HepG2 (cell line): ENCODE results near the gene SIMC1. TPM values are rescaled to one million over a fixed set of nuclear protein-coding genes. Genes with fewer than 3 reads are reported as not detected.

Source experiments
- AGO1 ChIP-seq: fragments of 200-400 bp; formaldehyde crosslinking; IDR thresholded peaks from 2 replicates; pipeline ENCODE4 v1.6.1; 2017; ENCODE audit warnings: mild to moderate bottlenecking, low read depth, low read length, moderate library complexity; ENCODE audit not compliant: poor library complexity, severe bottlenecking
- ASH2L ChIP-seq: fragments of 300-600, 200-600 bp; sonication (generic); IDR thresholded peaks from 2 replicates; pipeline ENCODE4 v1.7.0; 2017; ENCODE audit warnings: low read depth, mild to moderate bottlenecking, moderate library complexity, mixed read lengths, low read length; ENCODE audit not compliant: insufficient read length
- DMAP1 ChIP-seq: IDR thresholded peaks from 2 replicates; pipeline ENCODE4 v1.6.1; 2016
- IKZF4 ChIP-seq: sonication (generic); formaldehyde crosslinking; IDR thresholded peaks from 2 replicates; pipeline ENCODE4 v1.5.1; 2020; ENCODE audit warnings: borderline replicate concordance, mild to moderate bottlenecking, low read depth, missing genetic modification reagents; ENCODE audit errors: not compliant biosample characterization
- NFYB ChIP-seq: sonication (generic); formaldehyde crosslinking; IDR thresholded peaks from 2 replicates; pipeline ENCODE4 v1.4.0; 2020; ENCODE audit warnings: missing genetic modification reagents
- PATZ1 ChIP-seq: sonication (generic); formaldehyde crosslinking; IDR thresholded peaks from 2 replicates; pipeline ENCODE4 v1.4.0; 2020; ENCODE audit warnings: missing genetic modification reagents
- PHF20 ChIP-seq: sonication (generic); formaldehyde crosslinking; IDR thresholded peaks from 2 replicates; pipeline ENCODE4 v1.5.0; 2020; ENCODE audit warnings: mild to moderate bottlenecking, missing genetic modification reagents
- PHF8 ChIP-seq: sonication (generic); formaldehyde crosslinking; IDR thresholded peaks from 2 replicates; pipeline ENCODE4 v1.5.0; 2020; ENCODE audit warnings: missing genetic modification reagents
- SRSF1 ChIP-seq: fragments of 200-400 bp; formaldehyde crosslinking; optimal IDR thresholded peaks from 2 replicates; pipeline ENCODE3; 2017; ENCODE audit warnings: mild to moderate bottlenecking, low read depth, low read length, moderate library complexity
- STAT5B ChIP-seq: sonication (generic); formaldehyde crosslinking; IDR thresholded peaks from 2 replicates; pipeline ENCODE4 v1.4.0; 2020; ENCODE audit warnings: missing genetic modification reagents
- TAF1 ChIP-seq: sonication (generic); formaldehyde crosslinking; IDR thresholded peaks from 2 replicates; pipeline ENCODE4 v1.4.0; 2020; ENCODE audit warnings: missing genetic modification reagents
- TOE1 ChIP-seq: sonication (generic); formaldehyde crosslinking; IDR thresholded peaks from 2 replicates; pipeline ENCODE4 v1.4.0; 2020; ENCODE audit warnings: mild to moderate bottlenecking, missing genetic modification reagents
- UBTF ChIP-seq: sonication (generic); formaldehyde crosslinking; IDR thresholded peaks from 2 replicates; pipeline ENCODE4 v1.4.0; 2020; ENCODE audit warnings: mild to moderate bottlenecking, missing genetic modification reagents
- ZBTB2 ChIP-seq: sonication (generic); formaldehyde crosslinking; IDR thresholded peaks from 2 replicates; pipeline ENCODE4 v1.8.0; 2022; ENCODE audit warnings: low read depth, missing genetic modification reagents
- ZFP62 ChIP-seq: sonication (generic); formaldehyde crosslinking; IDR thresholded peaks from 2 replicates; pipeline ENCODE4 v1.4.0; 2020; ENCODE audit warnings: missing genetic modification reagents
- ZNF275 ChIP-seq: sonication (generic); formaldehyde crosslinking; IDR thresholded peaks from 2 replicates; pipeline ENCODE4 v1.8.0; 2022; ENCODE audit warnings: missing genetic modification reagents, mild to moderate bottlenecking, inconsistent platforms, borderline replicate concordance
- ZNF431 ChIP-seq: sonication (generic); formaldehyde crosslinking; IDR thresholded peaks from 2 replicates; pipeline ENCODE4 v1.9.0; 2022; ENCODE audit warnings: missing genetic modification reagents, low read depth, mild to moderate bottlenecking, borderline replicate concordance
- ZNF558 ChIP-seq: sonication (generic); formaldehyde crosslinking; IDR thresholded peaks from 2 replicates; pipeline ENCODE4 v1.9.0; 2022; ENCODE audit warnings: mild to moderate bottlenecking, missing genetic modification reagents, borderline replicate concordance
- ZNF563 ChIP-seq: sonication (generic); formaldehyde crosslinking; IDR thresholded peaks from 2 replicates; pipeline ENCODE4 v1.8.0; 2022; ENCODE audit warnings: mild to moderate bottlenecking, moderate library complexity, missing genetic modification reagents
- ZNF567 ChIP-seq: sonication (generic); formaldehyde crosslinking; IDR thresholded peaks from 2 replicates; pipeline ENCODE4 v1.8.1; 2023; ENCODE audit warnings: mild to moderate bottlenecking, missing genetic modification reagents, borderline replicate concordance
- polyA plus RNA-seq, 8 experiments: library from polyadenylated mRNA; depleted of rRNA in 3 of 8; stranded (reverse) in 7 of 8; unstranded in 1 of 8; fragments of >200 nt; fragmentation: Illumina TruSeq in 4 of 8; extraction: Trizol in 4 of 8; gene quantifications; 2 replicates each; pipeline versions ENCODE4 v1.2.1 to v1.2.3, GENCODE V29; 2011 to 2016; ENCODE audit warnings: low read depth in 4 of 8, missing spikeins in 1 of 8, mixed read lengths in 1 of 8; ENCODE audit not compliant: insufficient read depth in 1 of 8
- total RNA-seq, 5 experiments: library from RNA; depleted of rRNA; stranded (reverse); fragments of >200 nt; fragmentation: Illumina TruSeq; extraction: Trizol; gene quantifications; 2 replicates each; pipeline ENCODE4 v1.2.3, GENCODE V29; 2016; ENCODE audit warnings: low read depth in 1 of 5

Gene SIMC1
- total and polyA plus RNA-seq, 2 of the 13 experiments (the other 11 are each of a cell fraction or from before 2014, with no cell fraction given) = 5.4 to 6.8 TPM

GRCh38 chr5:176389135-176390123, 151.2 kb downstream of the SIMC1 start (continued):
- 0 out of 2 replicates have a peak, but pooled peaks have one; percentile 73 for TF ChIP-seq ZNF431 (CRISPR knock-in tag)
- no peak for TF ChIP-seq ASH2L
- TF ChIP-seq ZNF558 (CRISPR knock-in tag) = 0 out of 2 replicates have a peak, but pooled peaks have one; percentile 14
- TF ChIP-seq PHF8 (CRISPR knock-in tag) = peak; percentile 73; the same call in 1 of the 2 replicates
- TF ChIP-seq STAT5B (CRISPR knock-in tag) = no peak
- TF ChIP-seq TAF1 (CRISPR knock-in tag) = peak; percentile 66
- TF ChIP-seq SRSF1 = no peak
- TF ChIP-seq UBTF (CRISPR knock-in tag) = peak; percentile 84
- TF ChIP-seq AGO1 = peak; percentile 81
- TF ChIP-seq ZNF275 (CRISPR knock-in tag) = no peak
- TF ChIP-seq ZFP62 = no peak
- peak; percentile 50; the same call in 1 of the 2 replicates for TF ChIP-seq ZNF563 (CRISPR knock-in tag)
- TF ChIP-seq NFYB (CRISPR knock-in tag) = peak; percentile 69; the same call in 1 of the 2 replicates
- TF ChIP-seq ZBTB2 (CRISPR knock-in tag) = peak; percentile 10; the same call in 1 of the 2 replicates
- TF ChIP-seq DMAP1 (CRISPR knock-in tag) = 0 out of 2 replicates have a peak, but pooled peaks have one; percentile 8
- TF ChIP-seq TOE1 (CRISPR knock-in tag) = 0 out of 2 replicates have a peak, but pooled peaks have one; percentile 20
- peak; percentile 85; the same call in 1 of the 2 replicates for TF ChIP-seq ZNF567
- TF ChIP-seq IKZF4 (CRISPR knock-in tag) = no peak
- no peak; the same call in 1 of the 2 replicates for TF ChIP-seq PATZ1 (CRISPR knock-in tag)
- TF ChIP-seq PHF20 (CRISPR knock-in tag) = peak; percentile 70
